Measurements from ENCODE around the gene AVPI1. TPM values are rescaled to one million over a fixed set of nuclear protein-coding genes. Genes with fewer than 3 reads are reported as not detected.

The AVPI1 gene
- total and polyA plus RNA-seq, 2 of the 13 experiments (the other 11 are each of a cell fraction or from before 2014, with no cell fraction given), result 39.8 to 61.2 TPM

DNA sequence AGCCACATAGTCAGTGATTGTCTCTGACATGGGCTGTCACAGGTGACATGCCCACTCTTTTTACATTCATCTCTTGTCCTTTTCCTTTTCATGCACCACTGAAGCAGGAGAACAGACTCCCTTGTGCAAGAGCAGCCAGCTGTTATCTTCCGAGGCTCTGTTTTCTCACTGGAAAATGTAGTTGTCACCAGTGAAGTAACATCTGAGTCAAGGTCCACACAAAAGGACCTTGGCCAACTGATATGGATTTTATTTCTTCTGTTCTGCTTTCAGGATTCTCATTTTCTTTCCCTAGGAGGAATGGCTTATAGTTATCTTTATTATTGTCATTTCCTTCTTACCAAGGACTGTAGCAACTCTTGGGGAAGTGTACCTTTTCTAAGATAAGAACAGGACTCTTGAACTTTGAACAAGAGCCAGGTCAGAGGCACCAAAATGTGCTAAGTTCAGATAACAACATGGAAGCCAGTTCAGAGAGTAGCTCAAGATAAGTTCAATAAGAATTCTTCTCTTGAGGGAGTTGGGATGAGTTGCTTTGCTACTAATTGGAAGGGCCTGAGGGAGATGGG lies 22.7 kb downstream of the AVPI1 start (continued):
- TF ChIP-seq ZNF644 (CRISPR knock-in tag; IDR thresholded peaks at IDR 0.05; ENCODE audit: low read depth), result peak; percentile 30; the same call in 1 of the 2 replicates
- 0 out of 2 replicates have a peak, but pooled peaks have one; percentile 26 for TF ChIP-seq DPF2 (CRISPR knock-in tag; IDR thresholded peaks at IDR 0.05; ENCODE audit: borderline replicate concordance, low read depth)
- TF ChIP-seq, protein P1, sequence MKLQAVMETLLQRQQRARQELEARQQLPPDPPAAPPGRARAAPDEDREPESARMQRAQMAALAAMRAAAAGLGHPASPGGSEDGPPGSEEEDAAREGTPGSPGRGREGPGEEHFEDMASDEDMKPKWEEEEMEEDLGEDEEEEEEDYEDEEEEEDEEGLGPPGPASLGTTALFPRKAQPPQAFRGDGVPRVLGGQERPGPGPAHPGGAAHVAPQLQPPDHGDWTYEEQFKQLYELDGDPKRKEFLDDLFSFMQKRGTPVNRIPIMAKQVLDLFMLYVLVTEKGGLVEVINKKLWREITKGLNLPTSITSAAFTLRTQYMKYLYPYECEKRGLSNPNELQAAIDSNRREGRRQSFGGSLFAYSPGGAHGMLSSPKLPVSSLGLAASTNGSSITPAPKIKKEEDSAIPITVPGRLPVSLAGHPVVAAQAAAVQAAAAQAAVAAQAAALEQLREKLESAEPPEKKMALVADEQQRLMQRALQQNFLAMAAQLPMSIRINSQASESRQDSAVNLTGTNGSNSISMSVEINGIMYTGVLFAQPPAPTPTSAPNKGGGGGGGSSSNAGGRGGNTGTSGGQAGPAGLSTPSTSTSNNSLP (IDR thresholded peaks at IDR 0.05; ENCODE audit: low read depth, low read length), result peak; percentile 23; the same call in 1 of the 2 replicates
- peak; percentile 36; the same call in 1 of the 2 replicates for TF ChIP-seq HDAC1 (CRISPR knock-in tag; IDR thresholded peaks at IDR 0.05)
- no peak for TF ChIP-seq JUN (CRISPR knock-in tag; IDR thresholded peaks at IDR 0.05)
- TF ChIP-seq, protein P2, sequence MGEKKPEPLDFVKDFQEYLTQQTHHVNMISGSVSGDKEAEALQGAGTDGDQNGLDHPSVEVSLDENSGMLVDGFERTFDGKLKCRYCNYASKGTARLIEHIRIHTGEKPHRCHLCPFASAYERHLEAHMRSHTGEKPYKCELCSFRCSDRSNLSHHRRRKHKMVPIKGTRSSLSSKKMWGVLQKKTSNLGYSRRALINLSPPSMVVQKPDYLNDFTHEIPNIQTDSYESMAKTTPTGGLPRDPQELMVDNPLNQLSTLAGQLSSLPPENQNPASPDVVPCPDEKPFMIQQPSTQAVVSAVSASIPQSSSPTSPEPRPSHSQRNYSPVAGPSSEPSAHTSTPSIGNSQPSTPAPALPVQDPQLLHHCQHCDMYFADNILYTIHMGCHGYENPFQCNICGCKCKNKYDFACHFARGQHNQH (CRISPR knock-in tag; IDR thresholded peaks at IDR 0.05), result no peak
- TF ChIP-seq NR2C2 (CRISPR knock-in tag; IDR thresholded peaks at IDR 0.05; ENCODE audit: borderline replicate concordance), result 0 out of 2 replicates have a peak, but pooled peaks have one; percentile 17
- TF ChIP-seq, protein P3, sequence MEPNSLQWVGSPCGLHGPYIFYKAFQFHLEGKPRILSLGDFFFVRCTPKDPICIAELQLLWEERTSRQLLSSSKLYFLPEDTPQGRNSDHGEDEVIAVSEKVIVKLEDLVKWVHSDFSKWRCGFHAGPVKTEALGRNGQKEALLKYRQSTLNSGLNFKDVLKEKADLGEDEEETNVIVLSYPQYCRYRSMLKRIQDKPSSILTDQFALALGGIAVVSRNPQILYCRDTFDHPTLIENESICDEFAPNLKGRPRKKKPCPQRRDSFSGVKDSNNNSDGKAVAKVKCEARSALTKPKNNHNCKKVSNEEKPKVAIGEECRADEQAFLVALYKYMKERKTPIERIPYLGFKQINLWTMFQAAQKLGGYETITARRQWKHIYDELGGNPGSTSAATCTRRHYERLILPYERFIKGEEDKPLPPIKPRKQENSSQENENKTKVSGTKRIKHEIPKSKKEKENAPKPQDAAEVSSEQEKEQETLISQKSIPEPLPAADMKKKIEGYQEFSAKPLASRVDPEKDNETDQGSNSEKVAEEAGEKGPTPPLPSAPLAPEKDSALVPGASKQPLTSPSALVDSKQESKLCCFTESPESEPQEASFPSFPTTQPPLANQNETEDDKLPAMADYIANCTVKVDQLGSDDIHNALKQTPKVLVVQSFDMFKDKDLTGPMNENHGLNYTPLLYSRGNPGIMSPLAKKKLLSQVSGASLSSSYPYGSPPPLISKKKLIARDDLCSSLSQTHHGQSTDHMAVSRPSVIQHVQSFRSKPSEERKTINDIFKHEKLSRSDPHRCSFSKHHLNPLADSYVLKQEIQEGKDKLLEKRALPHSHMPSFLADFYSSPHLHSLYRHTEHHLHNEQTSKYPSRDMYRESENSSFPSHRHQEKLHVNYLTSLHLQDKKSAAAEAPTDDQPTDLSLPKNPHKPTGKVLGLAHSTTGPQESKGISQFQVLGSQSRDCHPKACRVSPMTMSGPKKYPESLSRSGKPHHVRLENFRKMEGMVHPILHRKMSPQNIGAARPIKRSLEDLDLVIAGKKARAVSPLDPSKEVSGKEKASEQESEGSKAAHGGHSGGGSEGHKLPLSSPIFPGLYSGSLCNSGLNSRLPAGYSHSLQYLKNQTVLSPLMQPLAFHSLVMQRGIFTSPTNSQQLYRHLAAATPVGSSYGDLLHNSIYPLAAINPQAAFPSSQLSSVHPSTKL (CRISPR knock-in tag; IDR thresholded peaks at IDR 0.05), result peak; percentile 32; the same call in 1 of the 2 replicates
- no peak for TF ChIP-seq MLLT10 (CRISPR knock-in tag; IDR thresholded peaks at IDR 0.05)
- TF ChIP-seq, protein P4, sequence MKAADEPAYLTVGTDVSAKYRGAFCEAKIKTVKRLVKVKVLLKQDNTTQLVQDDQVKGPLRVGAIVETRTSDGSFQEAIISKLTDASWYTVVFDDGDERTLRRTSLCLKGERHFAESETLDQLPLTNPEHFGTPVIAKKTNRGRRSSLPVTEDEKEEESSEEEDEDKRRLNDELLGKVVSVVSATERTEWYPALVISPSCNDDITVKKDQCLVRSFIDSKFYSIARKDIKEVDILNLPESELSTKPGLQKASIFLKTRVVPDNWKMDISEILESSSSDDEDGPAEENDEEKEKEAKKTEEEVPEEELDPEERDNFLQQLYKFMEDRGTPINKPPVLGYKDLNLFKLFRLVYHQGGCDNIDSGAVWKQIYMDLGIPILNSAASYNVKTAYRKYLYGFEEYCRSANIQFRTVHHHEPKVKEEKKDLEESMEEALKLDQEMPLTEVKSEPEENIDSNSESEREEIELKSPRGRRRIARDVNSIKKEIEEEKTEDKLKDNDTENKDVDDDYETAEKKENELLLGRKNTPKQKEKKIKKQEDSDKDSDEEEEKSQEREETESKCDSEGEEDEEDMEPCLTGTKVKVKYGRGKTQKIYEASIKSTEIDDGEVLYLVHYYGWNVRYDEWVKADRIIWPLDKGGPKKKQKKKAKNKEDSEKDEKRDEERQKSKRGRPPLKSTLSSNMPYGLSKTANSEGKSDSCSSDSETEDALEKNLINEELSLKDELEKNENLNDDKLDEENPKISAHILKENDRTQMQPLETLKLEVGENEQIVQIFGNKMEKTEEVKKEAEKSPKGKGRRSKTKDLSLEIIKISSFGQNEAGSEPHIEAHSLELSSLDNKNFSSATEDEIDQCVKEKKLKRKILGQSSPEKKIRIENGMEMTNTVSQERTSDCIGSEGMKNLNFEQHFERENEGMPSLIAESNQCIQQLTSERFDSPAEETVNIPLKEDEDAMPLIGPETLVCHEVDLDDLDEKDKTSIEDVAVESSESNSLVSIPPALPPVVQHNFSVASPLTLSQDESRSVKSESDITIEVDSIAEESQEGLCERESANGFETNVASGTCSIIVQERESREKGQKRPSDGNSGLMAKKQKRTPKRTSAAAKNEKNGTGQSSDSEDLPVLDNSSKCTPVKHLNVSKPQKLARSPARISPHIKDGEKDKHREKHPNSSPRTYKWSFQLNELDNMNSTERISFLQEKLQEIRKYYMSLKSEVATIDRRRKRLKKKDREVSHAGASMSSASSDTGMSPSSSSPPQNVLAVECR (CRISPR knock-in tag; IDR thresholded peaks at IDR 0.05; ENCODE audit: borderline replicate concordance), result peak; percentile 36; the same call in 1 of the 2 replicates
- no peak for TF ChIP-seq ZNF570 (CRISPR knock-in tag; IDR thresholded peaks at IDR 0.05; ENCODE audit: borderline replicate concordance)
- peak; percentile 65 for TF ChIP-seq CEBPG (CRISPR knock-in tag; IDR thresholded peaks at IDR 0.05)
- TF ChIP-seq ZNF75D (CRISPR knock-in tag; IDR thresholded peaks at IDR 0.05; ENCODE audit: borderline replicate concordance), result no peak
- TF ChIP-seq CEBPB (IDR thresholded peaks at IDR 0.05; ENCODE audit: borderline replicate concordance, low read depth, low read length), result peak; percentile 90
- peak in 1 of 2 experiments; percentile 55; a peak in 1 of 4 replicates for TF ChIP-seq EP300 (IDR thresholded peaks at IDR 0.05; ENCODE audit: low read depth in 2 of 2, low read length in 2 of 2)
- TF ChIP-seq EP300 (CRISPR knock-in tag; IDR thresholded peaks at IDR 0.05; ENCODE audit: borderline replicate concordance), result no peak
- no peak for TF ChIP-seq SCMH1 (CRISPR knock-in tag; IDR thresholded peaks at IDR 0.05; ENCODE audit: borderline replicate concordance)
- TF ChIP-seq HNF4A (CRISPR knock-in tag; IDR thresholded peaks at IDR 0.05), result peak; percentile 84

Data from HepG2 (cell line).